ENCODE measurements around the gene ARL16.
"Not testable (repeated sequence)": the region's sequence is repeated elsewhere in the genome, so short reads cannot be mapped to it uniquely, and the experiment has no call there.

The ARL16 gene

GRCh38 chr17:81676906-81677305 lies 6.7 kb downstream of the ARL16 start:
- H3K27me3 Mint-ChIP-seq (ENCODE audit: low read depth), result no peaks in the 10 kb centered on the region
- H3K4me1 Mint-ChIP-seq, result peaks cover 4% of the 10 kb centered on the region
- no peak overlapping the region for H3K4me3 Mint-ChIP-seq
- no peaks in the 10 kb centered on the region for H3K9me3 Mint-ChIP-seq
- H3K27ac Mint-ChIP-seq, result no peak overlapping the region
- H3K36me3 Mint-ChIP-seq (ENCODE audit: low read depth), result peaks cover 27% of the 10 kb centered on the region
- no peak for TF ChIP-seq CTCF (IDR thresholded peaks at IDR 0.05; ENCODE audit: unreplicated experiment in 3 of 3)

GRCh38 chr17:81675515-81676221 lies 7.9 kb downstream of the ARL16 start:
- H3K27ac Mint-ChIP-seq; H3K27me3 Mint-ChIP-seq (ENCODE audit: low read depth); H3K4me1 Mint-ChIP-seq; H3K4me3 Mint-ChIP-seq; H3K9me3 Mint-ChIP-seq: not testable (repeated sequence)
- peaks cover 27% of the 10 kb centered on the region for H3K36me3 Mint-ChIP-seq (ENCODE audit: low read depth)
- peak; percentile 63 to 69 (median 66) for TF ChIP-seq CTCF (IDR thresholded peaks at IDR 0.05; ENCODE audit: unreplicated experiment in 3 of 3)

GRCh38 chr17:81673561-81674258 lies 9.9 kb downstream of the ARL16 start:
- no peak overlapping the region for H3K27ac Mint-ChIP-seq
- no peaks in the 10 kb centered on the region for H3K4me1 Mint-ChIP-seq
- H3K4me3 Mint-ChIP-seq, result no peak overlapping the region
- no peaks in the 10 kb centered on the region for H3K27me3 Mint-ChIP-seq (ENCODE audit: low read depth)
- no peaks in the 10 kb centered on the region for H3K9me3 Mint-ChIP-seq
- no peak for TF ChIP-seq CTCF (IDR thresholded peaks at IDR 0.05; ENCODE audit: unreplicated experiment in 3 of 3)
- peaks cover 23% of the 10 kb centered on the region for H3K36me3 Mint-ChIP-seq (ENCODE audit: low read depth)

GRCh38 chr17:81672954-81673353 lies 10.6 kb downstream of the ARL16 start:
- H3K36me3 Mint-ChIP-seq (ENCODE audit: low read depth), result peaks cover 28% of the 10 kb centered on the region
- H3K9me3 Mint-ChIP-seq, result no peaks in the 10 kb centered on the region
- H3K4me3 Mint-ChIP-seq, result no peak overlapping the region
- peaks cover under 1% of the 10 kb centered on the region for H3K4me1 Mint-ChIP-seq
- H3K27me3 Mint-ChIP-seq (ENCODE audit: low read depth), result no peaks in the 10 kb centered on the region
- TF ChIP-seq CTCF (IDR thresholded peaks at IDR 0.05; ENCODE audit: unreplicated experiment in 3 of 3), result no peak
- no peak overlapping the region for H3K27ac Mint-ChIP-seq

GRCh38 chr17:81672504-81672903 lies 11.1 kb downstream of the ARL16 start:
- Mint-ChIP-seq H3K36me3 (ENCODE audit: low read depth) (peaks cover 32% of the 10 kb centered on the region), H3K27ac (no peak overlapping the region), H3K4me3 (no peak overlapping the region), H3K9me3 (no peaks in the 10 kb centered on the region), H3K4me1 (peaks cover 5% of the 10 kb centered on the region), H3K27me3 (ENCODE audit: low read depth) (no peaks in the 10 kb centered on the region)
- TF ChIP-seq CTCF (IDR thresholded peaks at IDR 0.05; ENCODE audit: unreplicated experiment in 3 of 3), result no peak

GRCh38 chr17:81667754-81668153 lies 15.8 kb downstream of the ARL16 start:
- TF ChIP-seq CTCF (IDR thresholded peaks at IDR 0.05; ENCODE audit: unreplicated experiment in 3 of 3), result no peak
- no peaks in the 10 kb centered on the region for H3K27me3 Mint-ChIP-seq (ENCODE audit: low read depth)
- H3K9me3 Mint-ChIP-seq, result no peaks in the 10 kb centered on the region
- H3K4me3 Mint-ChIP-seq, result peak overlapping the region; percentile 88 to 95 (median 94)
- H3K36me3 Mint-ChIP-seq (ENCODE audit: low read depth), result peaks cover 24% of the 10 kb centered on the region
- H3K27ac Mint-ChIP-seq, result no peak overlapping the region
- peaks cover 21% of the 10 kb centered on the region for H3K4me1 Mint-ChIP-seq
